ENCODE data around the gene RNPEPL1.

Gene RNPEPL1

DNA sequence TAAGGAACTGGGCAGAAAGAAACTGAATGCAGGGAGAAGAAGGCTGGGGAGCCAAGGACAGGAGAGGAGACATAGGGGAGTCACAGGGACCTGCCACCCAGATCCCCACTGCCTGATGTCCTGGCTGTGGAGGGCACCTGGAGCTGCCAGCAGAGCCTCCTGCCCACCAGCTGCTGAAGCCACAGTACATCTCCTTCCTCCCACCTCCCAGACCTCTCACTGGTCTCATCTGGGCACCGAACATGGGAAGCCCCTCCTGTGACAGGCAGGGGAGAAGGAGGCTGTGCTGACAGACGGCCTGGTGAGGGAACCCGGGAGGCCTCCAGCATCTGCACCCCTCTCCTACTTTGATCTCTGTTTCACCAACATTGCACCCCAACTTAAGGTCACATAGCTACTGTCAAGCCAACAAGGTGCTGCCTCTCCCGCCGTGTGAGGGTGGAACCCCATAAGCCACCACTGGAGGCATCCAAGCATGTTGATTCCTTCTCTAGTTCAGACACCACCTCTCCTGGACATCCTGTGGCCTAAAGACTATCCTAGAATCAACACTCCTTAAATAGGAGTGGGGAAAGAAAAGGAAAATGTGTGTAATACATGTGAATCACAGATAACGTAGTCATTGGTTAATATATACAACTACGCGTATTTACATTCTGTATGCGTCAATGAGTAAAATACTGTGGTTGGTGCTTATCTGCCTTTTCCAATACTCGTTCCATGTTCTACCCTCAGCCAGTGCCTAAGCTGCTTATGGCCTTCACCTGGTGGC is 3.5 kb upstream of the RNPEPL1 start:
- no peak for DNase-seq (ENCODE audit: low read depth in 2 of 2)

GRCh38 chr2:240565333-240566202 is 2.7 kb upstream of the RNPEPL1 start:
- DNase-seq (ENCODE audit: low read depth in 2 of 2), result peak; percentile 82 to 85

DNA sequence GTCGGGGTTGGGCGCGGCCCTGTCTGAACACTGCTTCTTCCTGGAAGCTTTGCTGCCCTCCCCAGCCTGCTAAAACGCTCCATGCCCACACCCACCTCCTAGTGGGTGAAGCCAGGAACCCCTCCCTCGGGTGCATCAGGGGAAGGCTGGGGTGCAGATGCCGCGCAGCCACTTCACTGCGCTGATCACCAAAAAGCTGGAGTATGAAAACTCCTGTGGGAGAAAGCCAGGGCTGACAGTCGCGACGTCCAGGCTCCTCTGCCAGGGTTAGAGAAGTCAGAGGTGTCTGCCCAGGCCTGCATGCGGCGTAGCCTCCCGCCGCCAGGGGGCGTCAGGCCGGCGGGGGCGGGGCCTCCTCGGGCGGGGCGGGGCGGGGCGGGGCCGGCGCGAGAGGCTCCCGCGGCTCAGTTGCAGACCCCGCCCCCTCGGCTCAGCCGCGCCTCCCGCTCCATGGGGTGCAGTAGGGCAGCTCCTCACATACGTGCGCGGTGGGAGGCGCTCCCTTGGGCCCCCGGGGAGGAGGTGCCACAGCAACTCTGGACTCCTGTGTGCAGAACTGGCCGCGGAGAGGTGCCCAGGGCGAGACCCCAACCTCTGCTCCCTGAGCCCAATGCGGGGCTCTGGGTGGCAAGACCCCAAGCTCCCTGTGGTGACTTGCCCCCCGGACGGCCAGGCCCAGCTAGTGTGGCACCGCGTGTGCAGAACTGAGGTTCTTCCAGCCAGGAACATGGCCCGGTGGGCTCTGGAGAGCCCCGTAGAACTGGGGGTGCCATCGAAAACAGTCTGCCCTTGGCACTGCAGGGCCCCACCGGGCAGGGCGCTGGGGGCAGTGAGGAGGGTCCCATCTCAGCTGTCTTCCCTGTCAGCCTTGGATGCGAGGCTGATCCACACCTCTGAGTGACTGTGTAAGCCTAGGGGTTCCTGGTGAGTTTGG is 1.8 kb upstream of the RNPEPL1 start:
- peak; percentile 88 to 90 for DNase-seq (ENCODE audit: low read depth in 2 of 2)

GRCh38 chr2:240567137-240567871 is 980 bp upstream of the RNPEPL1 start:
- DNase-seq (ENCODE audit: low read depth in 2 of 2), result no peak

DNA sequence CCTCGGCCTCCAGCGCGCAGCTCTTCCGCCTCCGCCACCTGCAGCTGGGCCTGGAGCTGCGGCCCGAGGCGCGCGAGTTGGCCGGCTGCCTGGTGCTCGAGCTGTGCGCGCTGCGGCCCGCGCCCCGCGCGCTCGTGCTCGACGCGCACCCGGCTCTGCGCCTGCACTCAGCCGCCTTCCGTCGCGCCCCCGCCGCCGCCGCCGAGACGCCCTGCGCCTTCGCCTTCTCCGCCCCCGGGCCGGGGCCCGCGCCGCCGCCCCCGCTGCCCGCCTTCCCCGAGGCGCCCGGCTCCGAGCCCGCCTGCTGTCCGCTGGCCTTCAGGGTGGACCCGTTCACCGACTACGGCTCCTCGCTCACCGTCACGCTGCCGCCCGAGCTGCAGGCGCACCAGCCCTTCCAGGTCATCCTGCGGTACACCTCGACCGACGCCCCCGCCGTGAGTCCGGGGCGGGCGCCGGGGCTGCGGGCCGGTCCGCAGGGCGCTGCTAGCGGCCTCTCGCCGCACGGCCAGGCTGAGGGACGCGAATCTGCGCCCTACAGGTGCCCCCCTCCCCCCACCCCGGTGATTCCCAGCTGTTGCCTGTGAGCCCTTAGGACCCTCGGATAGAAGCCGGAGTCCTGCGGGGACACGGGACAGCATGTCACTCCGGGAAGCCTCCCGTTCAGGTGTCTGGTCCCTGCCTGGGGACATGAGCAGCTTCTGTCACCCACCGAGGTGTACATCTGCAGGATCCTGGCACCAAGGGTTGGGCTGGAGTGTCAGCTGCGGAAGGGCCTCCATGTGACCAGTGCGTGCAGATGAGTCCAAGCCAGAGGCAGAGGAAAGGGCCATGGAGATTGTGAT is 616 bp downstream of the RNPEPL1 start:
- DNase-seq (ENCODE audit: low read depth in 2 of 2), result peak in 1 of 2 donors; percentile 36

DNA sequence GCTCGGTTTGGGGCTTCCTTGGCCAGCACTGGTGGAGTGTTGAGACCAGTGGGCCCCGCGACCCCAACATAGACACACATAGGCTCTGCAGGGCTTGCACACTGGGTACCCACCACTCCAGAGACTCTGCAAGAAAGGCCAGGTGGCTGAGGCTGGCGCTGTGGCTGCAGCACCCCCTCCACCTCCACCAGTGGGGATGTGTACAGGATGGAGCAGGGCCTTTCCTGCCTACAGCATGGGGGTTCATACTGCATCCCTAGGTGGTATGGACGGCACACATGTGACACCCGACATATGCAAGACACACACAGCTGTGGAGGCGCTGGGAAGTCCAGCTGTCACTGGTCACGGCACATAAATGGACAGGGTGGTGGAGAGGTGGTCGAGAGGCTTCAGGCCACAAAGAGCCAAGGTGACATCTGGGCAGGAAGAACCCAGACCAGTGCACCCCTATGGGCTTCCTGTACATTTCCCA is 1.3 kb downstream of the RNPEPL1 start:
- DNase-seq (ENCODE audit: low read depth in 2 of 2), result no peak

GRCh38 chr2:240569998-240570530 is 1.8 kb downstream of the RNPEPL1 start:
- no peak for DNase-seq (ENCODE audit: low read depth in 2 of 2)

DNA sequence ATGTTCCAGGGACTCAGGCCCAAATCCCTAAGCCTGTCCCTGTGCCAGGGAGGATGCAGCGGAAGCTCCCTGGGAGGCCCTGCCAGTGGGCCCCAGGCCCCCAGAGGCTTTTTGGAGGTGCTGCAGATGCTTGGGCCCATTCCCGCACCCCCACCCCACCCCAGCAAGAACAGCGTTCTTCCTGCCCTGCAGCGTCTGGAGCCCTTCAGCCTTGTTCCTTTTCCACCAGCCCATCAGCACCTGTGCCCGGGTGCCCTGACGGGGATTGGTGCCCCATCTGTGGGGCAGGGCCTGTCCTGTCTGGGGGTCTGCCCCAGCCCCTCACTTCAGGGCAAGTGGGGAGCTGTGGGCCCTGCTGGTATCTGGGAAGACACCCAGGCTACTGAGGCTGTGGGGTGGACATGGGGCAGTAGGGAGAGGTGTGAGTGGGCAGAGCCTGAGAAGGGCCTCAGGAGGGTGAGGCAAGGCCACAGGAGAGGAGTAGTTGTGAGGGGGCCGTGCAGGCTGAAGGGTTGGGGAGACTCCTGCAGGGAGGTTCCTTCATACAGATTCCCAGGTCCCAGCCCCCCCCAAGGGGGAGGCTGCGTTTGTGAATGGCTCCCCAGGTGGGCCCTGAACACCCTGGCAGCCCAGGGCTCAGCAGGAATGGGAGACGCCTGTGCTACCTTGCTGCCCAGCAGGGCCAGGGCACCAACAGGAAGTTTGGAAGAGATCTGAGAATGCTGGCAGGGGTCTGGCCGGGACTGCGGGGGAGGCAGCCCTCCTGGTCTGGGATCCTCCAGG is 2.4 kb downstream of the RNPEPL1 start:
- no peak for DNase-seq (ENCODE audit: low read depth in 2 of 2)

DNA sequence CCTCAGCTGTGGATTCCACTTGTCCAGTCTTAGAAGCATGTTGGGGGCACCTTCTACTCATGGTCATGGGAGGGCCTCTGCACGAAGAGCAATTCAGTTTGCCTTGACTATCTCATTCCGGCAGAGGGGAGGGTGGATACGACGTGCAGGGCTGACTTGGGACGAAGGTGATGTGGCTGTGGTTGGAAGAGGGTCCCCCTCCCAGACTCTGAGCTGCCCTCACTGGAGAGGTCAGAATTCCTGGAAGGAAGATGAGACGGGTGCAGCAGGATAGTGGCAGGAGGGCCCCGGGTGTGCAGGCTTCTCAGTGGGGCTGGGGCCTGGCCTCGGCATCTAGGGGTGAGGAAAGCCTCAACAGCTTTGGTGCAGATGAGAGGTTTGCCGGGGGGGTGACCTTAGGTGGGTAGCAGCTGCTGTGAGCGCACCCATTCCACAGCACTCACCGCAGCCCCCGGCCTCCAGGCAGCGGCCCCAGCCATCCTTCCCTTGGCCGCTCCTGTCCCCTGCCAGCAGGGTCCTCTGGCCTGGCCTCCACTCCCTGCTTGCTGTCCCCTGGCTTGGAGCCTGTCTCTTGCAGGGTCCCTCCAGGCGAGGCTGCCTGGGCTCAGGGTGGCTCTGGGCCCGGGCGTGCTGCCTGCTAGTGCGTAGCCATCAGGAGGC is 3.2 kb downstream of the RNPEPL1 start:
- DNase-seq (ENCODE audit: low read depth in 2 of 2), result no peak

- no peak for DNase-seq (ENCODE audit: low read depth in 2 of 2)
Measured at GRCh38 chr2:240572141-240573031, 4.1 kb downstream of the RNPEPL1 start.

DNA sequence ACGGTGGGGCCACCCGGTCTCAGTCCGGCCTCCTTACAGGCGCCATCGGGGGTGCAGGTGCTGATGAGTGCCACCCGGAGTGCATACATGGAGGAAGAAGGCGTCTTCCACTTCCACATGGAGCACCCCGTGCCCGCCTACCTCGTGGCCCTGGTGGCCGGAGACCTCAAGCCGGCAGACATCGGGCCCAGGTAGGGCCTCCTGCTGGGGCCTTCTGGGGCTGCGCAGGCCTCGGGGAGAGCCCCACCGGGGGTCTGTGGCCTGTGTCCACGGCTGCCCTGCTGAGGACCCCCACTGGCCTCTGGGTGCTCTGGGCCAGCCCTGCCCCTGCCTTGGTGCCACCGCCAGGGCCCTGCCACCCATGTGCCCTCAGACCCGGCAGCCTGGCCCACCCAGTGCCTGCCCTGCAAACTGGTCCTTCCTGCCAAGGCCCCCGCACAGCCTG is 4.8 kb downstream of the RNPEPL1 start:
- DNase-seq (ENCODE audit: low read depth in 2 of 2), result no peak

DNA sequence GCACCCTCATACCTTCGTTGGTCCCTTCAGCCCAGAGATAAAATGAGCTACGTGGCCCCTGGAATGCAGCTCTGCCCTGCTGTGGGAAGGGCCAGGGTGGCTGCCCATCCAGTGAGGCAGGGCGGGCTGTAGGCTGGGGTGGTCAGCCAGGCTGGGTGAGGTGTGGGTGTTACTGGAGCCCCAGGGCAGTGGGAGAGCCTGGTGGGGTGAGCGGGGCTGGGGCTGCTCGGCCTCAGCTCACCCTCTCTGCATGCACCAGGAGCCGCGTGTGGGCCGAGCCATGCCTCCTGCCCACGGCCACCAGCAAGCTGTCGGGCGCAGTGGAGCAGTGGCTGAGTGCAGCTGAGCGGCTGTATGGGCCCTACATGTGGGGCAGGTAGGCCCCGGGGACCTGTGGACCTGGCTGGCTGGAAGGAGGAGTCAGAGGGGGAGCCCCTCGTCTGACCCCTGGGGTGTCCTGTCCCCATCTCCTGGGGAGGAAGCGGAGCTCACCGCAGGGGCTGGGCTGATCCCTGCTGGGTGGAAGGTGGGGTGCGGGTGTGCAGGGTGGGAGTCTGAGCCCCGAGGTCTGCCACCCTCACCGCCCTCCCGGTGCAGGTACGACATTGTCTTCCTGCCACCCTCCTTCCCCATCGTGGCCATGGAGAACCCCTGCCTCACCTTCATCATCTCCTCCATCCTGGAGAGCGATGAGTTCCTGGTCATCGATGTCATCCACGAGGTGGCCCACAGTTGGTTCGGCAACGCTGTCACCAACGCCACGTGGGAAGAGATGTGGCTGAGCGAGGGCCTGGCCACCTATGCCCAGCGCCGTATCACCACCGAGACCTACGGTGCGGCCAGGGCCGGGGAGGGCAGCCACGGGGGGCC is 5.5 kb downstream of the RNPEPL1 start:
- DNase-seq (ENCODE audit: low read depth in 2 of 2), result no peak

DNA sequence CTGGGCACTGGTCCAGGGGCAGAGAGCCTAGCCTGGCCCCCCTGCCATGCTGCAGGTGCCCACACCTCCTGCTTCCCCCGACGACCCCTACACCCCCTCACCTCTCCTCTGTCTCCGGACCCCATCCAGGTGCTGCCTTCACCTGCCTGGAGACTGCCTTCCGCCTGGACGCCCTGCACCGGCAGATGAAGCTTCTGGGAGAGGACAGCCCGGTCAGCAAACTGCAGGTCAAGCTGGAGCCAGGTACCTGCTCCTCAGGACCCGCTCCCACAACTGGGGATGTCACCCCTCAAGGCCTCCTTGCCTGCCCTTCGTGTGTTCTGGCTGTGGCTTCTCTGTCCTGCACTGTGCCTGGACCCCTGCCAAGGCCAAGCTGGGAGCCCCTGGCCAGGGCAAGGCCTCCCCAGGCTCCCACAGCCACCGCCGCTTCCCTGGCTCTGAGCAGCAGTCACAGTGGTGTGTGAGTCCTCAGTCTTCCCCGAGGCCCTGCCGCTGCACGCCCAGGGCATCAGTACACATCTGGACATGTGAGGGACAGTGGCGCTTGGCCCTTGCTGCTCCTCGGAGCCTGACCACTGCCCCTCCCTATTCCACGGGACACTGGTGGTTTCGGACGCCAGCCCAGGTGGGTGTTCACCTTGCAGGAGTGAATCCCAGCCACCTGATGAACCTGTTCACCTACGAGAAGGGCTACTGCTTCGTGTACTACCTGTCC is 6.3 kb downstream of the RNPEPL1 start:
- DNase-seq (ENCODE audit: low read depth in 2 of 2), result no peak

GRCh38 chr2:240575101-240575965 is 7.0 kb downstream of the RNPEPL1 start:
- no peak for DNase-seq (ENCODE audit: low read depth in 2 of 2)

- no peak for DNase-seq (ENCODE audit: low read depth in 2 of 2)
Measured at GRCh38 chr2:240576036-240576435, 7.8 kb downstream of the RNPEPL1 start.
